ENCODE results near the gene NEURL4.

NEURL4 gene

GRCh38 chr17:7304179-7304578 is 25.0 kb downstream of the NEURL4 start:
- no peak for DNase-seq (ENCODE audit: low read depth)

- peak; percentile 38 for DNase-seq (ENCODE audit: low read depth)
These were observed 32.8 kb downstream of the NEURL4 start for GRCh38 chr17:7296189-7296861.

- no peak for DNase-seq (ENCODE audit: low read depth)
These were observed 33.6 kb downstream of the NEURL4 start for GRCh38 chr17:7295230-7296180.

- DNase-seq (ENCODE audit: low read depth), result peak; percentile 40
These were observed 34.5 kb downstream of the NEURL4 start, which contains the start of gene YBX2 for GRCh38 chr17:7294614-7295153. YBX2 (minus strand) TSS chr17:7294639; CDS start chr17:7294500, 139 bp downstream.

- DNase-seq (ENCODE audit: low read depth), result no peak
These were observed 35.1 kb downstream of the NEURL4 start for GRCh38 chr17:7293816-7294613.

- no peak for DNase-seq (ENCODE audit: low read depth)
These were observed 36.0 kb downstream of the NEURL4 start for GRCh38 chr17:7293159-7293558.

GRCh38 chr17:7292729-7293128 is 36.4 kb downstream of the NEURL4 start:
- no peak for DNase-seq (ENCODE audit: low read depth)

GRCh38 chr17:7292194-7292593 is 36.9 kb downstream of the NEURL4 start:
- no peak for DNase-seq (ENCODE audit: low read depth)

GRCh38 chr17:7290685-7291084 is 38.5 kb downstream of the NEURL4 start:
- DNase-seq (ENCODE audit: low read depth), result no peak

- no peak for DNase-seq (ENCODE audit: low read depth)
These were observed 39.0 kb downstream of the NEURL4 start for GRCh38 chr17:7290166-7290565.

GRCh38 chr17:7289256-7290032 is 39.7 kb downstream of the NEURL4 start:
- DNase-seq (ENCODE audit: low read depth), result no peak

- no peak for DNase-seq (ENCODE audit: low read depth)
These were observed 43.5 kb downstream of the NEURL4 start for GRCh38 chr17:7285679-7286078.

- no peak for DNase-seq (ENCODE audit: low read depth)
These were observed 44.2 kb downstream of the NEURL4 start for GRCh38 chr17:7284911-7285310.

GRCh38 chr17:7283471-7284216 is 45.5 kb downstream of the NEURL4 start:
- DNase-seq (ENCODE audit: low read depth), result no peak

GRCh38 chr17:7282752-7283321 is 46.3 kb downstream of the NEURL4 start:
- DNase-seq (ENCODE audit: low read depth), result no peak

GRCh38 chr17:7281953-7282751 is 47.0 kb downstream of the NEURL4 start:
- no peak for DNase-seq (ENCODE audit: low read depth)

- DNase-seq (ENCODE audit: low read depth), result peak; percentile 84
These were observed 47.8 kb downstream of the NEURL4 start, which contains the start of gene SLC2A4 for GRCh38 chr17:7281074-7281952. SLC2A4 (plus strand) TSS chr17:7281718; CDS start chr17:7281935, 217 bp downstream.

GRCh38 chr17:7280519-7281073 is 48.5 kb downstream of the NEURL4 start:
- DNase-seq (ENCODE audit: low read depth), result peak; percentile 65

Measured in stimulated activated CD8-positive, alpha-beta memory T cell treated with anti-CD3 and anti-CD28 coated beads, Interleukin-7, amount 100 ng/mL, for 24 hours (primary cell).